Measurements from ENCODE around the gene TAAR1. TPM values are rescaled to one million over a fixed set of nuclear protein-coding genes. Genes with fewer than 3 reads are reported as not detected.

Gene TAAR1
- total RNA-seq, 1 experiment from 2014 or later: not detected

DNA sequence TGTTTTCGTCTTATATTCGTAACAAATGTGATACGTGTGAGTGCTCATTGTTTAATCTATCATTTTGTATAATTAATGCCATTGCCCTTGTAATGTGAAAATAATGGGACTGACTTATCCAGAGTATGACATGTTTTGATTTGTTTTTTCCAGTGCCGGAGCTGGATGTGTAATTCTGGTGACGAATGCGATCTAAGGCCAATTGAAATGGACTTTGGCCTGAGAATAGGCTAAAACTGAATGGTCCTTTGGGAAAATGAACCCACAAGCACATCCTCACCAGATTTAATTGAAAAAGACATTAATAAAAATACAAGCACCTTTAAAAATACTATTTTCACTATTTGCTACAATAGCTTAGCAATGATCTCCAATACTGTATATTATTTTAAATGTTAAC lies 62.8 kb downstream of the TAAR1 start (continued):
- TF ChIP-seq, protein P1, sequence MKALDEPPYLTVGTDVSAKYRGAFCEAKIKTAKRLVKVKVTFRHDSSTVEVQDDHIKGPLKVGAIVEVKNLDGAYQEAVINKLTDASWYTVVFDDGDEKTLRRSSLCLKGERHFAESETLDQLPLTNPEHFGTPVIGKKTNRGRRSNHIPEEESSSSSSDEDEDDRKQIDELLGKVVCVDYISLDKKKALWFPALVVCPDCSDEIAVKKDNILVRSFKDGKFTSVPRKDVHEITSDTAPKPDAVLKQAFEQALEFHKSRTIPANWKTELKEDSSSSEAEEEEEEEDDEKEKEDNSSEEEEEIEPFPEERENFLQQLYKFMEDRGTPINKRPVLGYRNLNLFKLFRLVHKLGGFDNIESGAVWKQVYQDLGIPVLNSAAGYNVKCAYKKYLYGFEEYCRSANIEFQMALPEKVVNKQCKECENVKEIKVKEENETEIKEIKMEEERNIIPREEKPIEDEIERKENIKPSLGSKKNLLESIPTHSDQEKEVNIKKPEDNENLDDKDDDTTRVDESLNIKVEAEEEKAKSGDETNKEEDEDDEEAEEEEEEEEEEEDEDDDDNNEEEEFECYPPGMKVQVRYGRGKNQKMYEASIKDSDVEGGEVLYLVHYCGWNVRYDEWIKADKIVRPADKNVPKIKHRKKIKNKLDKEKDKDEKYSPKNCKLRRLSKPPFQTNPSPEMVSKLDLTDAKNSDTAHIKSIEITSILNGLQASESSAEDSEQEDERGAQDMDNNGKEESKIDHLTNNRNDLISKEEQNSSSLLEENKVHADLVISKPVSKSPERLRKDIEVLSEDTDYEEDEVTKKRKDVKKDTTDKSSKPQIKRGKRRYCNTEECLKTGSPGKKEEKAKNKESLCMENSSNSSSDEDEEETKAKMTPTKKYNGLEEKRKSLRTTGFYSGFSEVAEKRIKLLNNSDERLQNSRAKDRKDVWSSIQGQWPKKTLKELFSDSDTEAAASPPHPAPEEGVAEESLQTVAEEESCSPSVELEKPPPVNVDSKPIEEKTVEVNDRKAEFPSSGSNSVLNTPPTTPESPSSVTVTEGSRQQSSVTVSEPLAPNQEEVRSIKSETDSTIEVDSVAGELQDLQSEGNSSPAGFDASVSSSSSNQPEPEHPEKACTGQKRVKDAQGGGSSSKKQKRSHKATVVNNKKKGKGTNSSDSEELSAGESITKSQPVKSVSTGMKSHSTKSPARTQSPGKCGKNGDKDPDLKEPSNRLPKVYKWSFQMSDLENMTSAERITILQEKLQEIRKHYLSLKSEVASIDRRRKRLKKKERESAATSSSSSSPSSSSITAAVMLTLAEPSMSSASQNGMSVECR (CRISPR knock-in tag; IDR thresholded peaks at IDR 0.05; ENCODE audit: borderline replicate concordance): no peak
- TF ChIP-seq CREB1 (CRISPR knock-in tag; IDR thresholded peaks at IDR 0.05): no peak
- TF ChIP-seq SP1 (CRISPR knock-in tag; conservative IDR thresholded peaks at IDR 0.05): no peak
- TF ChIP-seq, protein P2, sequence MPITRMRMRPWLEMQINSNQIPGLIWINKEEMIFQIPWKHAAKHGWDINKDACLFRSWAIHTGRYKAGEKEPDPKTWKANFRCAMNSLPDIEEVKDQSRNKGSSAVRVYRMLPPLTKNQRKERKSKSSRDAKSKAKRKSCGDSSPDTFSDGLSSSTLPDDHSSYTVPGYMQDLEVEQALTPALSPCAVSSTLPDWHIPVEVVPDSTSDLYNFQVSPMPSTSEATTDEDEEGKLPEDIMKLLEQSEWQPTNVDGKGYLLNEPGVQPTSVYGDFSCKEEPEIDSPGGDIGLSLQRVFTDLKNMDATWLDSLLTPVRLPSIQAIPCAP (CRISPR knock-in tag; IDR thresholded peaks at IDR 0.05): no peak

Other genes with a start within 250 kb of the TAAR1 start
- 25.6 to 30.4 TPM (median 26.5 TPM) in 3 replicates for gene STX7, start 146.1 kb downstream of the TAAR1 start, total RNA-seq (2021)
- not detected in 3 replicates for gene TAAR9, start 120.9 kb downstream of the TAAR1 start, total RNA-seq (2021)
- gene TAAR8, start 106.5 kb downstream of the TAAR1 start, total RNA-seq (2021): not detected in 3 replicates
- not detected in 3 replicates for gene TAAR6, start 88.9 kb downstream of the TAAR1 start, total RNA-seq (2021)
- gene TAAR5, start 69.4 kb downstream of the TAAR1 start, total RNA-seq (2021): not detected in 3 replicates
- gene TAAR2, start 34.9 kb downstream of the TAAR1 start, total RNA-seq (2021): not detected in 3 replicates
- gene VNN1, start 54.9 kb upstream of the TAAR1 start, total RNA-seq (2021): 0.04 to 0.07 TPM in 2 of 3 replicates, not detected in the other
- 0.16 TPM in 1 of 3 replicates, not detected in the others for gene VNN2, start 98.7 kb upstream of the TAAR1 start, total RNA-seq (2021)
- 21.3 to 24.3 TPM (median 24.1 TPM) in 3 replicates for gene SLC18B1, start 139.5 kb upstream of the TAAR1 start, total RNA-seq (2021)
- 1,463 to 1,558 TPM (median 1,516 TPM) in 3 replicates for gene RPS12, start 155.4 kb upstream of the TAAR1 start, total RNA-seq (2021)

All from WTC11 (cell line).